Activated CD4-positive, alpha-beta memory T cell treated with anti-CD3 and anti-CD28 coated beads for 36 hours (primary cell): Measurements from ENCODE around the gene SNRK. TPM values are rescaled to one million over a fixed set of nuclear protein-coding genes. Genes with fewer than 3 reads are reported as not detected.
A peak's percentile ranks its signal among the peaks of the same experiment; 100 is the strongest.

Experiments
- CTCF ChIA-PET: fragments of 350-600 bp; sonication (Branson Sonifier 250); formaldehyde crosslinking; loops from one replicate; lab custom pipeline; 2021; ENCODE audit warnings: antibody characterized with exemption, inconsistent platforms; lab: Charles Lee
- POLR2A ChIA-PET: fragments of 350-600 bp; sonication (Branson Sonifier 250); formaldehyde crosslinking; loops from one replicate; lab custom pipeline; 2021; ENCODE audit warnings: antibody characterized with exemption; lab: Charles Lee
- DNase-seq: peaks from one replicate; pipeline ENCODE4 v3.0.0-alpha.2; 2020
- H3K27ac Mint-ChIP-seq: one replicate; pipeline ENCODE4 v1.8.0; 2021; ENCODE audit warnings: mixed read lengths
- H3K27me3 Mint-ChIP-seq: one replicate; pipeline ENCODE4 v1.8.0; 2021; ENCODE audit warnings: mixed read lengths
- H3K36me3 Mint-ChIP-seq: one replicate; pipeline ENCODE4 v1.8.0; 2021; ENCODE audit warnings: mixed read lengths
- H3K4me1 Mint-ChIP-seq: one replicate; pipeline ENCODE4 v1.8.0; 2021; ENCODE audit warnings: low read depth, mixed read lengths
- H3K4me3 Mint-ChIP-seq: one replicate; pipeline ENCODE4 v1.8.0; 2021; ENCODE audit warnings: mild to moderate bottlenecking, mixed read lengths
- H3K9me3 Mint-ChIP-seq: one replicate; pipeline ENCODE4 v1.8.0; 2021; ENCODE audit warnings: mixed read lengths
- intact Hi-C: fragments of 100-400 bp; cut with micrococcal nuclease; formaldehyde crosslinking; loops from one replicate; pipeline ENCODE4 v1.15.1; 2023
- total RNA-seq, 2 experiments: library from RNA; stranded (reverse); gene quantifications; one replicate each; pipeline ENCODE4 v1.2.3, GENCODE V29; 2021

Gene SNRK
- total RNA-seq, 2 experiments from 2014 or later = 23.9 to 24.4 TPM

GRCh38 chr3:43279532-43279931 lies 6.8 kb upstream of the SNRK start:
- CTCF ChIA-PET = interaction anchor here (1.0 kb wide), 1 partner anchor 117 kb away, joined by 3 read pairs; no protein-coding TSS in a partner anchor
- Mint-ChIP-seq H3K4me1 (peaks cover 13% of the 10 kb centered on the region), H3K4me3 (no peak overlapping the region), H3K27ac (no peak overlapping the region), H3K9me3 (no peaks in the 10 kb centered on the region), H3K27me3 (no peaks in the 10 kb centered on the region), H3K36me3 (no peaks in the 10 kb centered on the region)
- POLR2A ChIA-PET = interaction anchor here (0.7 kb wide), 1 partner anchor 110 kb away, joined by 3 read pairs; no protein-coding TSS in a partner anchor
- intact Hi-C loops = loop anchor here (1.0 kb wide), 1 partner anchor 43 kb away; no protein-coding TSS in a partner anchor
- peak; percentile 15 for DNase-seq

- H3K27ac Mint-ChIP-seq = no peak overlapping the region
- DNase-seq = no peak
- no peaks in the 10 kb centered on the region for H3K9me3 Mint-ChIP-seq
- CTCF ChIA-PET = interaction anchor here (0.6 kb wide), 2 partner anchors 48 to 119 kb away, joined by 3 read pairs; no protein-coding TSS in a partner anchor
- H3K36me3 Mint-ChIP-seq = no peaks in the 10 kb centered on the region
- H3K4me3 Mint-ChIP-seq = no peak overlapping the region
- peaks cover 17% of the 10 kb centered on the region for H3K4me1 Mint-ChIP-seq
- H3K27me3 Mint-ChIP-seq = no peaks in the 10 kb centered on the region
- POLR2A ChIA-PET = interaction anchor here (0.7 kb wide), 1 partner anchor 66 kb away, joined by 3 read pairs; no protein-coding TSS in a partner anchor
- intact Hi-C loops = loop anchor here (10.0 kb wide), 1 partner anchor 344 kb away; the partner anchor contains the start of gene ANO10
These were observed 5.3 kb upstream of the SNRK start for GRCh38 chr3:43281020-43281419.

GRCh38 chr3:43284171-43284570 lies 2.2 kb upstream of the SNRK start:
- Mint-ChIP-seq H3K27ac (no peak overlapping the region), H3K9me3 (no peaks in the 10 kb centered on the region), H3K36me3 (peaks cover 3% of the 10 kb centered on the region), H3K27me3 (no peaks in the 10 kb centered on the region), H3K4me3 (no peak overlapping the region), H3K4me1 (peaks cover 25% of the 10 kb centered on the region)
- DNase-seq = no peak
- intact Hi-C loops = loop anchor here (10.0 kb wide), 1 partner anchor 341 kb away; the partner anchor contains the start of gene ANO10
- ChIA-PET POLR2A (no interaction called here), CTCF (no interaction called here)

GRCh38 chr3:43285644-43286043 lies 696 bp upstream of the SNRK start:
- POLR2A ChIA-PET = interaction anchor here (0.8 to 1.5 kb wide), 4 partner anchors 11 to 104 kb away, joined by 4 to 11 read pairs (median 5); no protein-coding TSS in a partner anchor
- H3K4me3 Mint-ChIP-seq = peak overlapping the region; percentile 94

GRCh38 chr3:43286841-43287499 lies 630 bp downstream of the SNRK start:
- Mint-ChIP-seq H3K27ac (peak overlapping the region; percentile 91), H3K4me3 (peak overlapping the region; percentile 89), H3K4me1 (peaks cover 41% of the 10 kb centered on the region), H3K36me3 (peaks cover 12% of the 10 kb centered on the region), H3K27me3 (no peaks in the 10 kb centered on the region), H3K9me3 (no peaks in the 10 kb centered on the region)
- intact Hi-C loops = loop anchor here (1.0 to 10.0 kb wide), 8 partner anchors 65 to 1050 kb away; partner anchors contain the start of genes ABHD5, ANO10, POMGNT2 and TCAIM
- ChIA-PET POLR2A (interaction anchor here (0.8 to 1.0 kb wide), 3 partner anchors 53 to 102 kb away, joined by 4 to 5 read pairs (median 5); no protein-coding TSS in a partner anchor), CTCF (interaction anchor here (0.8 to 3.2 kb wide), 7 partner anchors 10 to 215 kb away, joined by 3 to 16 read pairs (median 5); no protein-coding TSS in a partner anchor)
- peak; percentile 46 for DNase-seq

More at GRCh38 chr3:43285644-43286043, 696 bp upstream of the SNRK start:
- Mint-ChIP-seq H3K4me1 (peaks cover 31% of the 10 kb centered on the region), H3K27ac (no peak overlapping the region), H3K36me3 (peaks cover 12% of the 10 kb centered on the region), H3K27me3 (no peaks in the 10 kb centered on the region), H3K9me3 (no peaks in the 10 kb centered on the region)
- DNase-seq = no peak
- intact Hi-C loops = loop anchor here (1.0 to 10.0 kb wide), 8 partner anchors 63 to 1052 kb away; partner anchors contain the start of genes ABHD5, ANO10, POMGNT2 and TCAIM
- CTCF ChIA-PET = interaction anchor here (1.1 to 3.2 kb wide), 7 partner anchors 11 to 324 kb away, joined by 3 to 16 read pairs (median 8); no protein-coding TSS in a partner anchor

- DNase-seq = no peak
- H3K36me3 Mint-ChIP-seq = peaks cover 12% of the 10 kb centered on the region
These were observed 1.1 kb downstream of the SNRK start for GRCh38 chr3:43287500-43287873.

GRCh38 chr3:43288366-43288765 lies 2.0 kb downstream of the SNRK start:
- no peak for DNase-seq
- Mint-ChIP-seq H3K4me3 (peak overlapping the region; percentile 89), H3K27ac (peak overlapping the region; percentile 94), H3K36me3 (peaks cover 12% of the 10 kb centered on the region), H3K9me3 (no peaks in the 10 kb centered on the region), H3K27me3 (no peaks in the 10 kb centered on the region), H3K4me1 (peaks cover 52% of the 10 kb centered on the region)
- intact Hi-C loops = loop anchor here (2.0 to 10.0 kb wide), 5 partner anchors 56 to 1049 kb away; partner anchors contain the start of genes ABHD5, ANO10 and TCAIM
- ChIA-PET POLR2A (no interaction called here), CTCF (no interaction called here)

More at GRCh38 chr3:43287500-43287873, 1.1 kb downstream of the SNRK start:
- no peaks in the 10 kb centered on the region for H3K27me3 Mint-ChIP-seq
- H3K4me3 Mint-ChIP-seq = peak overlapping the region; percentile 89
- no peaks in the 10 kb centered on the region for H3K9me3 Mint-ChIP-seq
- ChIA-PET CTCF (interaction anchor here (1.7 to 3.2 kb wide), 3 partner anchors 9 to 215 kb away, joined by 5 to 16 read pairs (median 10); no protein-coding TSS in a partner anchor), POLR2A (no interaction called here)
- H3K27ac Mint-ChIP-seq = peak overlapping the region; percentile 91
- peaks cover 44% of the 10 kb centered on the region for H3K4me1 Mint-ChIP-seq
- intact Hi-C loops = loop anchor here (2.0 to 10.0 kb wide), 6 partner anchors 65 to 1050 kb away; partner anchors contain the start of genes ABHD5, ANO10, POMGNT2 and TCAIM

GRCh38 chr3:43288850-43289249 lies 2.5 kb downstream of the SNRK start:
- CTCF ChIA-PET = no interaction called here
- peak overlapping the region; percentile 89 for H3K4me3 Mint-ChIP-seq
- no peaks in the 10 kb centered on the region for H3K9me3 Mint-ChIP-seq
- intact Hi-C loops = loop anchor here (2.0 to 10.0 kb wide), 5 partner anchors 56 to 1048 kb away; partner anchors contain the start of genes ABHD5, ANO10 and TCAIM
- no peaks in the 10 kb centered on the region for H3K27me3 Mint-ChIP-seq
- H3K4me1 Mint-ChIP-seq = peaks cover 53% of the 10 kb centered on the region
- peaks cover 12% of the 10 kb centered on the region for H3K36me3 Mint-ChIP-seq
- no peak for DNase-seq
- H3K27ac Mint-ChIP-seq = peak overlapping the region; percentile 94
- POLR2A ChIA-PET = no interaction called here

GRCh38 chr3:43289401-43289800 lies 3.1 kb downstream of the SNRK start:
- ChIA-PET CTCF (interaction anchor here (1.1 kb wide), 1 partner anchor 91 kb away, joined by 3 read pairs; no protein-coding TSS in a partner anchor), POLR2A (interaction anchor here (1.2 kb wide), 1 partner anchor 19 kb away, joined by 3 read pairs; no protein-coding TSS in a partner anchor)
- H3K36me3 Mint-ChIP-seq = peaks cover 12% of the 10 kb centered on the region
- H3K4me1 Mint-ChIP-seq = peaks cover 58% of the 10 kb centered on the region
- peak overlapping the region; percentile 94 for H3K27ac Mint-ChIP-seq
- H3K4me3 Mint-ChIP-seq = peak overlapping the region; percentile 89
- H3K27me3 Mint-ChIP-seq = no peaks in the 10 kb centered on the region
- intact Hi-C loops = loop anchor here (2.0 to 10.0 kb wide), 5 partner anchors 55 to 1048 kb away; partner anchors contain the start of genes ABHD5, ANO10 and TCAIM
- no peaks in the 10 kb centered on the region for H3K9me3 Mint-ChIP-seq
- no peak for DNase-seq

- Mint-ChIP-seq H3K27me3 (no peaks in the 10 kb centered on the region), H3K27ac (peak overlapping the region; percentile 94), H3K9me3 (no peaks in the 10 kb centered on the region), H3K36me3 (peaks cover 12% of the 10 kb centered on the region), H3K4me3 (peak overlapping the region; percentile 89), H3K4me1 (peaks cover 64% of the 10 kb centered on the region)
- CTCF ChIA-PET = interaction anchor here (0.7 to 1.1 kb wide), 3 partner anchors 90 to 127 kb away, joined by 3 read pairs; no protein-coding TSS in a partner anchor
- intact Hi-C loops = loop anchor here (2.0 to 10.0 kb wide), 8 partner anchors 15 to 1047 kb away; partner anchors contain the start of genes ABHD5, ANO10 and TCAIM
- POLR2A ChIA-PET = interaction anchor here (0.8 to 1.2 kb wide), 4 partner anchors 14 to 100 kb away, joined by 3 to 4 read pairs (median 3); no protein-coding TSS in a partner anchor
- no peak for DNase-seq
These were observed 3.6 kb downstream of the SNRK start for GRCh38 chr3:43289841-43290470.

GRCh38 chr3:43290956-43291355 lies 4.6 kb downstream of the SNRK start:
- Mint-ChIP-seq H3K9me3 (no peaks in the 10 kb centered on the region), H3K27ac (peak overlapping the region; percentile 94), H3K4me1 (peaks cover 68% of the 10 kb centered on the region), H3K36me3 (peaks cover 12% of the 10 kb centered on the region), H3K27me3 (no peaks in the 10 kb centered on the region), H3K4me3 (peak overlapping the region; percentile 47)
- intact Hi-C loops = loop anchor here (2.0 to 5.0 kb wide), 3 partner anchors 14 to 211 kb away; no protein-coding TSS in a partner anchor
- ChIA-PET CTCF (interaction anchor here (1.1 kb wide), 1 partner anchor 128 kb away, joined by 3 read pairs; no protein-coding TSS in a partner anchor), POLR2A (interaction anchor here (1.0 kb wide), 2 partner anchors 57 to 99 kb away, joined by 3 to 4 read pairs; no protein-coding TSS in a partner anchor)
- DNase-seq = no peak
